Stomach (tissue), 9 donors: ENCODE measurements around the gene HSFX3. TPM values are rescaled to one million over a fixed set of nuclear protein-coding genes. Genes with fewer than 3 reads are reported as not detected.
A peak's percentile ranks its signal among the peaks of the same experiment; 100 is the strongest.
"Not testable (repeated sequence)": the region's sequence is repeated elsewhere in the genome, so short reads cannot be mapped to it uniquely, and the experiment has no call there.

ENCODE experiments used
- DNase-seq, 2 donors: peaks; one replicate each; pipeline versions ENCODE4 v3.0.0 to v3.0.0-alpha.2; 2013 to 2019
- H3K27ac ChIP-seq, 5 donors: fragments of 200-600 bp in 4 of 5; sonication (generic) in 4 of 5; one replicate each; pipeline ENCODE4 v1.5.1; 2013 to 2019; ENCODE audit warnings: mild to moderate bottlenecking in 1 of 5, moderate library complexity in 1 of 5
- H3K27me3 ChIP-seq, 3 donors: fragments of 200-600 bp; sonication (generic); one replicate each; pipeline ENCODE4 v1.5.1; 2017 to 2019; ENCODE audit warnings: mixed run types in 1 of 3
- H3K36me3 ChIP-seq, 4 donors: fragments of 200-600 bp; sonication (generic); 1 replicate in 3 of 4; 2 replicates in 1 of 4; pipeline ENCODE4 v1.5.1; 2016 to 2019
- H3K4me1 ChIP-seq, 4 donors: fragments of 200-600 bp; sonication (generic); one replicate each; pipeline ENCODE4 v1.5.1; 2016 to 2019
- H3K4me3 ChIP-seq, 4 donors: fragments of 200-600 bp; sonication (generic) in 3 of 4; one replicate each; pipeline ENCODE4 v1.5.1; 2016 to 2019; ENCODE audit warnings: mild to moderate bottlenecking in 1 of 4
- H3K9me3 ChIP-seq, 4 donors: fragments of 200-600 bp; sonication (generic); one replicate each; pipeline ENCODE4 v1.5.1; 2016 to 2019
- EP300 ChIP-seq: sonication (generic); formaldehyde crosslinking; IDR thresholded peaks from one replicate; pipeline ENCODE4 v1.6.1; 2017; ENCODE audit warnings: antibody characterized with exemption
- POLR2A ChIP-seq, 4 donors: fragments of 450-650 bp; IDR thresholded peaks; one replicate each; pipeline ENCODE4 v1.6.1; 2016; ENCODE audit warnings: antibody characterized with exemption in 4 of 4, control low read depth in 2 of 4, mild to moderate bottlenecking in 1 of 4, moderate library complexity in 1 of 4
- POLR2AphosphoS5 ChIP-seq, 3 donors: sonication (generic); formaldehyde crosslinking; IDR thresholded peaks; one replicate each; pipeline ENCODE4 v1.6.1; 2016; ENCODE audit warnings: antibody characterized with exemption in 3 of 3
- WGBS, 5 donors: extraction: QIAGEN DNeasy Blood & Tissue Kit in 3 of 5; methylation state at CpG; one replicate each; pipeline versions ENCODE4 v1.1.5 to v1.1.7; 2013 to 2018; 5-methylcytosine and 5-hydroxymethylcytosine counted together
- intact Hi-C: fragments of 100-400 bp; cut with DNase I; formaldehyde crosslinking; loops from one replicate; pipeline ENCODE4 v1.15.1; 2023; ENCODE audit warnings: low total_unique reads
- polyA plus RNA-seq, 3 donors: library from polyadenylated mRNA; stranded (reverse); fragments of 200-250 nt; gene quantifications; one replicate each; pipeline ENCODE4 v1.2.3, GENCODE V29; 2013
- total RNA-seq, 5 donors: library from RNA; depleted of rRNA; stranded (reverse); fragments of >200 nt; gene quantifications; one replicate each; pipeline versions ENCODE4 v1.1.0 to v1.2.3, GENCODE V29; 2014 to 2016
- TF ChIP-seq, protein P1 (sequence below), 7 experiments: fragments of 450-650 bp in 4 of 7; fragments of 200-600 bp in 3 of 7; sonication (generic) in 3 of 7; IDR thresholded peaks; one replicate each; pipeline ENCODE4 v1.5.1; 2016 to 2019; ENCODE audit warnings: antibody characterized with exemption in 7 of 7, control low read depth in 2 of 7, mild to moderate bottlenecking in 1 of 7
- donor health status: healthy with polysubstance abuse.
- donor health status: Bipolar disorder and iron deficiency.
- donor health status: healthy.

Gene HSFX3
- total and polyA plus RNA-seq, 8 donors: 0.72 TPM; not detected in 7

DNA sequence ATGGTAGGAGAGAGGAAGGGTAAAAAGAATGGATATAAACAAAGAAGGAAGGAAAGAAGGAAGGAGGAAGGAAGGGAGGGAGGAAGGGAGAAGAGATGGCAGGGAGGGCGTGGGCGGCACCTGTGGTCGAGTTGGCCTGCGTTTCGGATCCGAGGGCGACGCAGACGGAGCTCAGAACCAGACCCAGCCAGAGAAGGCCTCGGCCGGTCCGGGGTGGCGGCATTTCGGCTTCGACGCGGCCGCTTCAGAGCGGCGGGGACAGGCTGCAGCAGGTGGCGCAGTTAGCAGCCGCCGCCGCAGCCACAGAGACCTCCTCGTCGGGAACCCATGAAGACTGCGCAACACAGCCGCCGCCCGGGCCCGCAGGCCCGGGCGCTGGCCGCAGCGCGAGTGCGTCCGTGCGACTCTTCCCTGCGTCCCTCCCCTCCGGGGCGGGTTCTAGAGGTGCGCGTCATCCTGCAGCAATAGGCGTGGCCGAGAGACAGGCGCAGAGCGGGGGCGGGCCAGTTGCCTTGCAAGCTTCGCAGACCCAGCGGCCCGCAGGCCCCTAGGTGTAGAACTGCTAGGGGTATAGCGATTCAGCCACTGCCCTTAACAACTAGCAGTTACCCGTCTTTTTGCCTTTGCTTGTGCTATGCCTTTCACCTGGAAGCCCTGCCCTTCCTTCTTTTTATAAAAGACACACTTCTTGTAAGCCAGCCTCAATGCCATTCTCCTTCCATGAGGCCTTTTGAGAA, 44.6 kb downstream of the HSFX3 start, which contains the start of gene IDS:
TSS of gene IDS (minus strand) at position 392 of the 737 bp plus-strand sequence. CDS start at position 223, 169 bp downstream.
- H3K27ac ChIP-seq: peak within 1 kb of the TSS; percentile 88 to 93 (median 90)
- peaks cover 7 to 23% (median 21%) of the 10 kb centered on the region in 4 donors for H3K36me3 ChIP-seq
- no peaks in the 10 kb centered on the region for H3K9me3 ChIP-seq
- peaks cover 0 to 26% (median 11%) of the 10 kb centered on the region in 4 donors for H3K4me1 ChIP-seq
- no peaks in the 10 kb centered on the region for H3K27me3 ChIP-seq
- peak; percentile 90 to 96 for DNase-seq
- WGBS, 5 donors: 0 to 50% (median 4%) methylated on average over 21 to 54 of the region's 54 CpGs
- H3K4me3 ChIP-seq: peak within 1 kb of the TSS; percentile 55 to 62 (median 58)
- TF ChIP-seq, protein P1, sequence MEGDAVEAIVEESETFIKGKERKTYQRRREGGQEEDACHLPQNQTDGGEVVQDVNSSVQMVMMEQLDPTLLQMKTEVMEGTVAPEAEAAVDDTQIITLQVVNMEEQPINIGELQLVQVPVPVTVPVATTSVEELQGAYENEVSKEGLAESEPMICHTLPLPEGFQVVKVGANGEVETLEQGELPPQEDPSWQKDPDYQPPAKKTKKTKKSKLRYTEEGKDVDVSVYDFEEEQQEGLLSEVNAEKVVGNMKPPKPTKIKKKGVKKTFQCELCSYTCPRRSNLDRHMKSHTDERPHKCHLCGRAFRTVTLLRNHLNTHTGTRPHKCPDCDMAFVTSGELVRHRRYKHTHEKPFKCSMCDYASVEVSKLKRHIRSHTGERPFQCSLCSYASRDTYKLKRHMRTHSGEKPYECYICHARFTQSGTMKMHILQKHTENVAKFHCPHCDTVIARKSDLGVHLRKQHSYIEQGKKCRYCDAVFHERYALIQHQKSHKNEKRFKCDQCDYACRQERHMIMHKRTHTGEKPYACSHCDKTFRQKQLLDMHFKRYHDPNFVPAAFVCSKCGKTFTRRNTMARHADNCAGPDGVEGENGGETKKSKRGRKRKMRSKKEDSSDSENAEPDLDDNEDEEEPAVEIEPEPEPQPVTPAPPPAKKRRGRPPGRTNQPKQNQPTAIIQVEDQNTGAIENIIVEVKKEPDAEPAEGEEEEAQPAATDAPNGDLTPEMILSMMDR (IDR thresholded peaks at IDR 0.05): no peak
- TF ChIP-seq EP300: no peak
- TF ChIP-seq POLR2A (IDR thresholded peaks at IDR 0.05): peak in 2 of 4 donors; percentile 46 to 61
- TF ChIP-seq POLR2AphosphoS5 (IDR thresholded peaks at IDR 0.05): peak; percentile 62 to 77 (median 69)
- intact Hi-C loops: no loop called here

DNA sequence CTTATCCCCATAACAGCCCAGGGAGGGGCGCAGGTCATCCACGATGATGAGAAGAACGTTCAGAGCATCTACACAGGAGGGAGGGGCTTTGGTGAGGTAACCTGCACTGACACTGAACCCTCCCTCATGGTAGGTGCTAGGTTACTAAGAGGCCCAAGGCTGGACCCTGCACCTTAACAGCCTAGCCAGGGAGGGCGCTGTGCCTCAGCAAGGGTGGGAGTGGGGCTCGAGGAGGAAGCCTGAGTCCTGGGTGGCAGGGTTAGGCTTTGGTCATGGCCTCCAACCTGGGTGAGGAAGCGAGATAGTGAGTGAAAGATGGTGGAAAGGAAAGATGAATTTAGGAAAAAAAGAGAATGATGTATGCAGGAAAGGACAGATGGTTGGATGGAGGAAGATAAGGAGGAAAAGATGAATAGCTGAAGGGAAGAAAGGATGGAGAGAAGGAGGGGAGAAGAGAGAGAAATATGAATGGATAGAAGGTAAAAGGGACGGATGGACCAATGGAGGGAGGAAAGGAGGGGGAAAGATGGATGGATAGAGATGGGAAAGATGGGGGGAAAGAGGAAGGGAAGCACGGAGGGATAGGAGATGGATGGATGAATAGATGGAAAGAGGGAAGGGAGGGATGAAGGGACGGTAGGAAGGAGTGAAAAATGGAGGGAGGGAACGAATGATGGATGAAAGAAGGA, 45.4 kb downstream of the HSFX3 start:
- intact Hi-C loops: no loop called here
- DNase-seq: peak in 1 of 2 donors; percentile 48
- WGBS, 5 donors: 12 to 57% (median 50%) methylated on average over 6 to 10 of the region's 10 CpGs

DNA sequence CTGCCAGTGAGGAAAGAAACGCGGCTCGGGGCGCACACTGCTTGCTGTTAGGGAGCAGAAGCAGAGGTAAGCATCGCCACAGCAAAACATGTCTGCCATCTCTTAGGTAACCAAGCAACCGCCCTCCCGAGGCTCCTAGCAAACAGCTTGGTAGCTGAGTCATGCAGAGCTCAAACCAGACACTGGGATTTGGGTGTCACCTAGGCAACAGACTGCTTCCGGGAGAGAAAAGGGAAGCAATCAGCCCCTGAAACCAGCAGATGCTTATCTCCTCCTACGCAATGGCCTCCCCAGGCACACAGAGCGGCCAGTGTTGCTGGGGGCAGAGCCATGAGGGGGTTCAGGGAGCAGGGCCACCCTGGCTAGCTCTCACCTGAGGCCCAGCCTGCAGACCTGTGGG, 46.3 kb downstream of the HSFX3 start:
- intact Hi-C loops: not testable (repeated sequence)
- WGBS, 5 donors: 29 to 100% (median 38%) methylated on average over 2 to 5 of the region's 10 CpGs; no CpG with 5 or more reads in 1 of the 5 donors
- peak in 1 of 2 donors; percentile 60 for DNase-seq

More for the DNA sequence above, 45.4 kb downstream of the HSFX3 start:
- Histone ChIP-seq H3K36me3 (peaks cover 7 to 30% (median 28%) of the 10 kb centered on the region in 4 donors), H3K4me1 (peaks cover 0 to 26% (median 11%) of the 10 kb centered on the region in 4 donors), H3K27me3 (no peaks in the 10 kb centered on the region), H3K27ac (peak overlapping the region in 4 of 5 donors; percentile 88 to 93 (median 90)), H3K9me3 (no peaks in the 10 kb centered on the region), H3K4me3 (peak overlapping the region; percentile 55 to 62 (median 58))
- TF ChIP-seq EP300 (no peak), POLR2A (IDR thresholded peaks at IDR 0.05) (no peak)

DNA sequence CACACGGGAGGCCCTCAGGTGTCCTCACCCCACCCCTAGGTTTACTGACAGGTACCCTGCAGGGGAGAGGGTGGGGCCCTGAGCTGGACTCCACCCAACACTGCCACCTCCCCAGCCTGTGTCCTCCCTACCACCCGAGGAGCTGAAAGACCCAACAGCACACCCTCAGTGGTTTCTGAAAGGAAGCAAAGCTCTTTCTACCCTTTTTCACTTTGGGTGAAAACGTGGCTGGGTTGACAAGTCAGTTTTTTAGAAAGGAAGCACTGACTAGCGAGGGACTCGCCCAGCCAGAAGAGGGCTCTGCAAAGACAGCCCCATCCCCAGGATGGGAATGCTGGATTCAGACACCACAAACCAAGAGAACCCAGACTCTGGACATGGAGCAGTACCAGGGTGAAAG, 46.8 kb downstream of the HSFX3 start:
- WGBS, 5 donors: 52 to 100% (median 61%) methylated on average over 1 to 5 of the region's 5 CpGs
- H3K27ac ChIP-seq: peak overlapping the region in 1 of 5 donors; percentile 17
- H3K9me3 ChIP-seq: not testable (repeated sequence)

More for the DNA sequence above, 46.3 kb downstream of the HSFX3 start:
- not testable (repeated sequence) for H3K9me3 ChIP-seq, H3K27me3 ChIP-seq
- Histone ChIP-seq H3K27ac (peak overlapping the region in 2 of 5 donors; percentile 89 to 93), H3K4me1 (peaks cover 0 to 26% (median 11%) of the 10 kb centered on the region in 4 donors), H3K4me3 (peak overlapping the region in 1 of 4 donors; percentile 15), H3K36me3 (peaks cover 7 to 39% (median 37%) of the 10 kb centered on the region in 4 donors)

DNA sequence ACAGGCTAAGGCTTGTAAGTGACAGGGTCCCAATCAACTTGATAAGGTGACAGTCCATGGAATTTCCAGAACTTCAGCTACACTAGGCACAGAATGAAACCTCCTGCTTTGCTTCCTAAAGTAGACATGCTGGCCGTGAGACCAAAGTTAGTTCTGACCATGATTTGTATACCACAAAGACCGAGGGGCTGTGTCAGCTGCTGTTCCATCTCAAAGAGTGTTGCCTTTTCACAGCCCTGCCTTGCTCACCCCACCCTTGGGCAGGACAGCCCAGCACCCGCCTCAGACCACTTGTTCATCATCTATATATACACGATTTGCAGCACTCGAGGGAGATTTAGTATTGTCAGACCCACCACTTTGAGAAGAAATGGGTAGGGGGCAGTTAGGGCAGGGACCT, 50.0 kb downstream of the HSFX3 start:
- peaks cover 7 to 76% (median 72%) of the 10 kb centered on the region in 4 donors for H3K36me3 ChIP-seq
- no peaks in the 10 kb centered on the region for H3K9me3 ChIP-seq
- TF ChIP-seq, protein P1 (IDR thresholded peaks at IDR 0.05): no peak
- TF ChIP-seq POLR2AphosphoS5 (IDR thresholded peaks at IDR 0.05): no peak
- no peak for TF ChIP-seq EP300
- no peak for TF ChIP-seq POLR2A (IDR thresholded peaks at IDR 0.05)
- WGBS, 5 donors: 61 to 88% (median 86%) methylated on average over 4 to 5 of the region's 5 CpGs
- intact Hi-C loops: no loop called here
- DNase-seq: no peak
- no peak overlapping the region for H3K27ac ChIP-seq
- H3K4me3 ChIP-seq: no peak overlapping the region
- no peaks in the 10 kb centered on the region for H3K27me3 ChIP-seq
- peaks cover 0 to 25% (median 9%) of the 10 kb centered on the region in 4 donors for H3K4me1 ChIP-seq

More for the DNA sequence above, 46.8 kb downstream of the HSFX3 start:
- peaks cover 0 to 26% (median 11%) of the 10 kb centered on the region in 4 donors for H3K4me1 ChIP-seq
- DNase-seq, H3K4me3 ChIP-seq, H3K27me3 ChIP-seq, intact Hi-C loops: not testable (repeated sequence)
- peaks cover 7 to 44% (median 42%) of the 10 kb centered on the region in 4 donors for H3K36me3 ChIP-seq
